ENCODE results near the gene HOXD12.

The HOXD12 gene

DNA sequence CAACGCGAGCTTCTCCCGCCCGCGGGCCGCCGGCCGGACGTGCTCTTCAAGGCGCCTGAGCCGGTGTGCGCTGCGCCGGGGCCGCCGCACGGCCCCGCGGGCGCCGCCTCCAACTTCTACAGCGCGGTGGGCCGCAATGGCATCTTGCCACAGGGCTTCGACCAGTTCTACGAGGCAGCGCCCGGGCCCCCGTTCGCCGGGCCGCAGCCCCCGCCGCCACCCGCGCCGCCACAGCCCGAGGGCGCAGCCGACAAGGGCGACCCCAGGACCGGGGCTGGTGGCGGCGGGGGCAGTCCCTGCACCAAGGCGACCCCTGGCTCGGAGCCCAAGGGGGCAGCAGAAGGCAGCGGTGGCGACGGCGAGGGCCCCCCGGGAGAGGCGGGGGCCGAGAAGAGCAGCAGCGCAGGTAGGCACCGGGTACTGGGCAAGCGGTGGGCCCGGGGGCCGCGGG is 8.2 kb downstream of the HOXD12 start:
- no peak for DNase-seq

DNA sequence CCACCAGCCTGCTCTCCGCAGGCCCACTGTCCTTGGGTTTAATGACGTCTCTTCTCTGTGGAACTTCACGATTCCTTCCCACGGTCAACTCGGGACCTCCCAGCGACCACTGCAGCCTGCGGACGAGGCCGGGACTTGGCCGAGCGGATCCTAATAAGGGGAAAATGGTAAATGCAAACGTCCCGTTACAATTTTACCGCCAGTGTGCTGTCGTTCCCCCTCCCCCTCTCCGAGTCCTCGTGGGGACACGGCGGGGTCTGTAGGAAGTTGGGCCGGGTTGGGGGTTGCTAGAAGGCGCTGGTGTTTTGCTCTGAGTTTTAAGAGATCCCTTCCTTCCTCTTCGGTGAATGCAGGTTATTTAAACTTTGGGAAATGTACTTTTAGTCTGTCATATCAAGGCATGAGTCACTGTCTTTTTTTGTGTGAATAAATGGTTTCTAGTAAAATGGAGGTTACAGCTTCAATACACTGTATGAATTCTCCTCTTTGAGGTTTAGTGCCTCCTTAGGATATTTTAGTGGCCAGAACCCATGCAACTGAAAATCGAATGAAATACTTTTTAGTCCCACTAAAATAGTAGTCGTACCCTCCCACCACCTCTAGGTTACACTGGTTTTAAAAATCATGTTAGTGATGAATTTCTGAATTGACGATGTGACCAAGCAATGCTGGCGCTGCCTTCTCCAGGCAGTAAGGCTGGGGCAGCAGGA is 9.8 kb downstream of the HOXD12 start:
- no peak for DNase-seq

DNA sequence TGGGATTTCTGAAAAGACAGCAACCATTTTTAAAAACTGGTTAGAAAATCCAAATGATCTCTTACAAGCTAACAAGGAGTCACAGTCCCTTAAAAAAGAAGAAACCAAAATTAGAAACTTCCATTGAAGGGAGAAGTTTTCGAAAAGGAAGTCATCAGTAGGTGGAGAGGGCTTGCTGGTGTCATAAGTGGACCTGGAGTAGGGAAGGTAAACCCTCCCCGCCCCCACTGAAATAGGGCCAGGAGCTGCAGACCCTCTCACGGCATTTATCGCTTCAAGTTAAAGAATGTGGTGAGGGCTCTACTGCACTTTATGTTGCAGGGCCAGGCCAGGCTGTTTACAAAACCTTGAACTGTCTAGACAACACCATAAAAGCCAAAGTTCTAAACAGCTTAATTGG is 10.4 kb downstream of the HOXD12 start:
- DNase-seq: no peak

DNA sequence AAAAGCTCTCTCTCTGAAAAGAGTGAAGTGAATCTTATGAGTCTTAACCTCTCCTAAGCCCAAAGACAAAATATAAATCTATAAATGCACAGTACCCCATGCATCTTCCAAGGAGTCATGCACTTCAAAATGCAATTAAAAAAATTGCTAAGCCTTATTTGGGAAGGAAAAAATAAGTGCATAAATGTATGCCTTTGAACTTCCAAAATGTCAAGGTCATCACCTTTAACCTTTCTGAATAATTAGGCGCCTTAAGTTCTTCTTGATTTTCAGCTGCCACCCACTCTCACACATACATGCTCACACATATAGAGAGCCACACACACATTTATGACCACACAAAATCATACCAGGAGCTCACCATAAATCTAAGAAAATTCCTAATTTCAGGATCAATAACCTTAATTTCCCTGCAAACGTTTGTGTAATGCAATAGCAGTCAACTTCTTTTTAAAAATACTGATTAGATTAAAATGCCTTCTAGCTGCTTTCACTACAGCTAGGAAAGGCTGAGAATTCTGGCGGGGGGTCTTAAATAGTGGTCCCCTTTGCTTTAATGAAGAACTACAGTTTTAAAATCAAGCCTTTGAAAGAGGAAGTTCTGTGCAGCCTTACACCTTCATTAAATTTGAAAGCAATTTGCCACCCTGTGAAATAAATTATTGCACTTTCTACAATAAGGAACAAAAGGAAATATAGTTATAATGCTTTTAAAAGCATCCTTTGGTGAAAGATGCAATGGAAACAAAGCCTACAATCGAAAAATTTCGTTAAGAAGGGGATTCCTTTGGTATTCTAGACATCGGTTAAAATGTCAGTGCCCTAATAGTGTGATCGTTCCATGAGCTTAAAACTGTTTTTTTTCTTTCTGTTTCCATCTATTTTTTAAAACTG is 11.1 kb downstream of the HOXD12 start:
- no peak for DNase-seq

DNA sequence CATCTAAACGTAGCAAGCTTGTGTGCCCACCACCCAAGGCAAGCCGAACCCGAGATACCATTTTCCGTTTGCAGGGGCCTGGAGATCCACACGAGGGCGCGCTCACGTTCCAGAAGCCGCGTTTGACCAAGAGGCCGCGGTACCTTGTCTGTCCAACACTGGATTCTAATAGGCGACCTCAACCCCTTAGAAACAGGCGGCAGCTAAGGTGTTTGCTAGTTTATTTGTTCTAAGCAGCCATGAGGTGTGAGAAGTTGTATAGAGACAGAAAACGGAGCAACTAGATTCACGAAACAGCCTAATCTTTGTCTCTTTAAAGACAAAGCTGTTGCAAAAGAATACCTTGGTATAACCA is 11.7 kb downstream of the HOXD12 start:
- DNase-seq: no peak

DNA sequence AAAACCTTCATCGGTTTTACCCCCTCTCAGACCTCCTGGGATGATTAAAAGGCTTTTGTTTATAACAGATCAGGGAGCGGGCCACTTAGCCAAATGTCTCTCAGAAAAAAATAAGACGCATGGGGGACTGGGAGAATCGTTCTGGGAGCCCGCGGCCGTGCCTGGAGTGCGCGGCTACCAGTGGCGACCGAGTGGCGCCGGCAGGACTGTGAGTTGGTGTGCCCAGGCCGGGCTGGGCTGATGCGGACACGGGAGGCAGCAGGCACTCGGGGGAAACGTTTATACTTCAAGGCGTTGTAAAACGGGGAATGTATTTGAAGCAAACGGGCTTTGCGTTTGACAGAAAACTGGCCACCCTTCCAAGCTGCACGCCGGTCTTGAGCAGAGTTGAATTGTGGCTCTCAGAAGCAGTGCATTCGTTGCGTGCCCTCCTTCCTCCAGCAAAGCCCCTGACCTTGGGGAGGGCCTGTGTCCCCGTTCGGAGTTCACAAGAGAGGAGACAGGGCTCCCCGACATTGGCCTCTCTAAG is 12.3 kb downstream of the HOXD12 start:
- no peak for DNase-seq

DNA sequence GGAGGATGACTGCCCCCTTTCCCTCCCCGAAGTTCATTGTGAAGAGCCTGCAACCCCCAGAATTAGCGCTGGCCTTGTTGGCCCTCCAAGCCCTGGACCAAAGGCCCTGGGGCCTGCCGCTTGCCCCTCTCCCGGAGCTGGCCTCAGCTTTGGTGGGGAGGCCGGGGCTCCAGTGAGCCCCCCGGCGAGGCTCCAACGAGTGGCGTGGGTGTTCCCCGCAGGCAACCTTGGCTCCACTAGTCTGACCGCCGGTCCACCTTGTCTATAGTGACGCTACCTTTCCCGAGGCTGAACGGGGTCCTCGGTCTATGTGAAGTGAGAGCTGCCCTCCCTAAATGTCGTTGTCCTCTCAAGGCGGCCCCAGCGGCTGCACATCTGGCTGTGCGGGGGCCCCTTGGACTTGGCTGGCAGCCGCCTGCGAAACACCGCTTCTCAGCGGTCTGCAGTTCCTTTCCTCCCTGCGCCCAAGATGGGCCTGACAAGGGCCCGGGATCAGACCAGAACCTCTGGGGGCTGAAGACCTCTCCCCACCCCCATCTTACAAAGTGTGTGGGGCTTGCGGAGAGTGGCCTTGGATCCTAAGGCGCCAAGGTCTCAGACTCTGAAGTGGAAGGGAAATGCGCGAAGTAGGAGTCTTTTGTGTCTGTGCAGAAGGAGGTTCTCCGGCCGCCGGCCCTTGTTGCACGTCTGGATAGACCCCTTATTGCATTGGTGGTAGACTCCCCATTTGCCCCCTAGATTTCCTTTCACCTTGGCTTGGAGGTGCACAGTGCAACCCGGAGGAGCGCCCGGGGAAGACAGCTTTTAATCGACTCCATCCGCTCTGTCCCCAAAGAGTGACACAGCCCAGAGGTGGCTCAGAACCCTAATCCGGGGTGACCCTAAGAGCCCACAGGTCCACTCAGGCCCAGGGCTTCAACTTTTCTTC is 13.0 kb downstream of the HOXD12 start:
- DNase-seq: no peak

DNA sequence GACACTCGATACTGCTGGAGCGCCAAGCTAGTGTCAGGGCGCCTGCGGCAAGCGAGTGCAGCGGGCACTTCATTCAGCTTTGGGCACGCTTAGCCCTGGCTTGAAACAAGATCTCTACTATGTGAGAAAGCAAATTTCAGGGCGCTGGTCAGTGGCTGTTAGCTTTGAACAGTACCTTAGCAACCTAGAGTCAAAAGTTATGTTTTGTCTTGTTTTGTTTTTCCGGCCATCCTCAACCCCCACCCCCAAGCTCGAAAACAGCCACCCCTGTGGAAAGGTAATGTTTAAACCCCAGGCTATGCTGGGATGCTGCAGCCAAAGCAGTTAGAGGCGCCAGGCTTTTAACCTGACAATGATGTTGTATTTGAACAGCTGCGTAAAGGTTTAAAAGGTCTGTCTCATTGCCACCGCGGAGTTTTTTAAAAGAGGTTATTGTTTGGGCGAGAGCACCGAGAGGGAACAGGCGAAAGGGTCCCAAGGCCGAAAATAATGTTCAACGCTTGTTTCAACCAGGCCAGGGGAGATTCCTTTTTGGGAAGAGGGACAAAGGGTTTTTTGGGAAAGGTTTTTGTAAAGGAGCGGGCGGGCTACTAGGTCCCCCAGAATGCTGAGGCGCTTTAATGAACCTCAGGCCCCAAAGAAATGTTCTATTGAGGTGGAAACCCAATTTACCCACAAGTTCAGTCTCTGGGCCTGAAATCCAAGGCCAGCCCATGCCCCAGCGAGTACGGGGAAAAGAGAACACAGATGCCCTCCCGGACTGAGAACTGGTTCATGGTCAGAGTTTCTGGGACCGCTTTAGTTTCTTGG is 14.7 kb downstream of the HOXD12 start:
- DNase-seq: no peak

DNA sequence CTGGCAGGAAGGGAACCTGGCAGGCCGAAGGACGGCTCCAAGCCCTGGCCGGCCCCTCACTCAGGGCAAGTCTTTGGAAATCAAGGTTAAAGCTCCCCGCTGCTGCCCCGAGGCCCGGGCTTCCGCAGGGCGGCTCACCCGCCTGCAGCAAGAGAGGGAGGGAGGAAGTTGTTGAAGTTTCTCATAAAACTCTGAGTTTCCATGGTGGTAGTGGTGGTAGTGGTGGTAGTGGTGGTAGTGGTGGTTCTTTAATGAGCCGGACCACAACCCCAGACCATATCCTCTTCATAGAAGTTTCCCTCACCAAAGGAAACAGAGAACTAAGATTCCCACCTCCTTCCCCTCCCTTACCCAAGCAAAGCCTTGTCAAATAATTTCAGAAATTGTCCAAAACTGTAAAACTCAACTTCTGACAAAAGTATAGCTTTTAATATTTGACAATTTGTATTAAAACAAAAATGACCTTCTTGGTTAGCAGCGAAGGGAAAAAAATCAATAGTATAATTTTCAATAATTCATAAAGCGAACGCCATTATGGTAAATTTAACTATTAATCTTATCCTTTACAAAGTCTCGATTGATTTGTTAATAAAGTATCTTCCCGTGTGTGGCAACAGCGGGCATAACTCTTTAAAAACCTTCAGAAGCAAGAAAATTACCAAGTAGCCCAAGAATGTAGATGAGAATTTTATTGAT is 15.5 kb downstream of the HOXD12 start:
- no peak for DNase-seq

DNA sequence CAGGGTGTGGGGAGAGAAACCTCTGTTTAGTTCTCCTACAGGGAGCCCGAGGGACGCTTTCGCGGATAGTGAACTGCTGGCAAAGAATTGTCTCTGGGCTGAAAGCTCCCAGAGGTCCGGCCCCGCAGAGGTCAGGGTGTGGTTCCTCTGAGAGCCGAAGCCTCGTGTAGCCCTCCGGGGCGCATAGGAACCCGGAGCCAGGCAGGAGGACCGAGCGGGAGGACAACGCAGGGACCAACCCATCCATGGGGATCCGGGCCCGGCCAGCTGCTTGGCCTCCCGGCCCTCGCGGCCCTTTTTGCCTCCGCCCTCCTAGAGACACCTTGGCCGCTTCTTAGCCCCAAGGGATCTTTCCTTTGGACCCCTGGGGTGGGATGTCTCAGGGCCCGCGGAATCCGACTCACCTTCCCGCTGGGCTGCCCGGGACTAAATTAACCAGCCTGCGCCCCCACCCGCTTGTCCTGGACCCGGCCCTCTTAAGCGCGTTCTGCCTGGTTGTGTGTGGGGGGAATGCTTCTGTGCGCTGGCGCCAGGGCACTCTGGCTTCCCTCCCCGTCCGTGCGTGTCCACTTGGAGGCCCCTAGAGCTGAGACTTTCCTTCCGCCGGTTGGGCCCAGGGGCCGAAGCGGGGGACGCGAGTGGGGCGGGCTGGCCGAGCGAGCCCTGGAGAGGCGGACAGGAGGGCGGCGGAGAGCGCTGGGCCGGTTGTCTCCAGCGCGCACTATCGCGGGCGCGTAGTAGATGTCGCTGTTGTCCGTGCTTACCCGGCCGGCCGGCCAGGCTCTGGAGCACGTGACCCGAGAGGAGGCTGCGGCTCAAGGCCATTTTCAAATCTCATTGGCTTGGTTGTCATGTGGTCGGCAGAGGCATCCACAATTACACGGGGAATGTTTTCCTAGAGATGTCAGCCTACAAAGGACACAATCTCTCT is 16.6 kb downstream of the HOXD12 start, which contains the start of gene HOXD10:
HOXD10 (plus strand) TSS at position 896 of the 931 bp plus-strand sequence. CDS start 56 bp downstream, outside the sequence.
- DNase-seq: no peak

DNA sequence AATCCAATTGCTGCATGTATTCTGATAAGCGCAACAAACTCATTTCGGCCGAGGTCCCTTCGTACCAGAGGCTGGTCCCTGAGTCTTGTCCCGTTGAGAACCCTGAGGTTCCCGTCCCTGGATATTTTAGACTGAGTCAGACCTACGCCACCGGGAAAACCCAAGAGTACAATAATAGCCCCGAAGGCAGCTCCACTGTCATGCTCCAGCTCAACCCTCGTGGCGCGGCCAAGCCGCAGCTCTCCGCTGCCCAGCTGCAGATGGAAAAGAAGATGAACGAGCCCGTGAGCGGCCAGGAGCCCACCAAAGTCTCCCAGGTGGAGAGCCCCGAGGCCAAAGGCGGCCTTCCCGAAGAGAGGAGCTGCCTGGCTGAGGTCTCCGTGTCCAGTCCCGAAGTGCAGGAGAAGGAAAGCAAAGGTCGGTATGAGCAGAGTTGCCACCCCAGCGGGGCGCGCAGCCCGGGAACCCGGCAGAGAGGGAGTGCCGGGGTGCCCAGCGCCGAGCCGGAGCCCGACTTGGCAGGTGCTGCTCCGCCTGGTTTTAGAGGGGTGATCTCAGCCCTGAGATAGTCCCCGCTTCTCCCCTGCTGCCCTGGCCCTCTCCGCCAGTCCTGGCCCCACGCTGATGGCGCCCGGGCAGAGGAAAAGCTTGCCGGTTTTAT is 17.7 kb downstream of the HOXD12 start:
- DNase-seq: no peak

DNA sequence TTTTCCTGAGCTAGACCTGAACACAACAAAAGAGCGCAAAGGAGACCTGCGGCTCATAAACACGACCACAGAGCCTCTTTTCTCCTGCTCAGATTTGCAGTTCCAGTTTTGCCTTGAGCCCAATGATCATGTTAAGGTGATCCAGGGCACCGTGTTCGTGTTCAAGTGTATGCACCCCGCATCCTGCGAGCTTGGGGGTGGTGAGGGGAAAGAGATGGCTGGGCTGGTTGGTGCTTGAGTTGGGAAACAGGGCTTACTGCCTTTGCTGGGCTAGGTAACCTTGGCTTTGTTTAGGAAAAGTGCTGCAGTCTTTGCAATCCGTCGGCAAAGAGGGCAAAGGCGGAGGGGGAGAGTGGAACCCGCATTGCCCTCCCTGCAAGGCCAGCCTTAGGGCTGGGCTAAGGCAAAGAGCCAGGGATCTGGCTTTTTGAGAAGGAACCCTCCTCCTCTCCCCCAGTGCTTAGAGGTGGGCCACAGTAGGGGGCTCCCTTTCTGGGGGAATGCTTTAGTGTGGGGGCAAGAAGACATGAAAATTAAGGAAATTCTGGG is 18.3 kb downstream of the HOXD12 start:
- no peak for DNase-seq

DNA sequence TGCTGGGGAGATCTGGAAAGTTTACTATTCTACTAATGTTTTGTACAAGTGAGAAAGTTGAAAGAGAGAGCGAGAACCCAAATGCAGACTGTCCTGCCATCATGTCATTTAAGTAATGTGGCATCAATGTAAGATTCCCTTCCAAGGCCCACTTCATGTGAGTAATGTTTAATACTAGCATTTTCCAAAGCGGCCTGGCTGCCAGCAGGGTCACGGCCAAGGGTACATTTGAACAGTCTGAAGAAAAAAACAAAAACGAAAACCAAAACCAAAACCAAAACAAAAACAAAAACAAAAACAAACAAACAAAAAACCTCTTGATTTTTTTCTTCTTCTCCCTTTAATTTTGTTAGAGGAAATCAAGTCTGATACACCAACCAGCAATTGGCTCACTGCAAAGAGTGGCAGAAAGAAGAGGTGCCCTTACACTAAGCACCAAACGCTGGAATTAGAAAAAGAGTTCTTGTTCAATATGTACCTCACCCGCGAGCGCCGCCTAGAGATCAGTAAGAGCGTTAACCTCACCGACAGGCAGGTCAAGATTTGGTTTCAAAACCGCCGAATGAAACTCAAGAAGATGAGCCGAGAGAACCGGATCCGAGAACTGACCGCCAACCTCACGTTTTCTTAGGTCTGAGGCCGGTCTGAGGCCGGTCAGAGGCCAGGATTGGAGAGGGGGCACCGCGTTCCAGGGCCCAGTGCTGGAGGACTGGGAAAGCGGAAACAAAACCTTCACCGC is 19.2 kb downstream of the HOXD12 start:
- no peak for DNase-seq

DNA sequence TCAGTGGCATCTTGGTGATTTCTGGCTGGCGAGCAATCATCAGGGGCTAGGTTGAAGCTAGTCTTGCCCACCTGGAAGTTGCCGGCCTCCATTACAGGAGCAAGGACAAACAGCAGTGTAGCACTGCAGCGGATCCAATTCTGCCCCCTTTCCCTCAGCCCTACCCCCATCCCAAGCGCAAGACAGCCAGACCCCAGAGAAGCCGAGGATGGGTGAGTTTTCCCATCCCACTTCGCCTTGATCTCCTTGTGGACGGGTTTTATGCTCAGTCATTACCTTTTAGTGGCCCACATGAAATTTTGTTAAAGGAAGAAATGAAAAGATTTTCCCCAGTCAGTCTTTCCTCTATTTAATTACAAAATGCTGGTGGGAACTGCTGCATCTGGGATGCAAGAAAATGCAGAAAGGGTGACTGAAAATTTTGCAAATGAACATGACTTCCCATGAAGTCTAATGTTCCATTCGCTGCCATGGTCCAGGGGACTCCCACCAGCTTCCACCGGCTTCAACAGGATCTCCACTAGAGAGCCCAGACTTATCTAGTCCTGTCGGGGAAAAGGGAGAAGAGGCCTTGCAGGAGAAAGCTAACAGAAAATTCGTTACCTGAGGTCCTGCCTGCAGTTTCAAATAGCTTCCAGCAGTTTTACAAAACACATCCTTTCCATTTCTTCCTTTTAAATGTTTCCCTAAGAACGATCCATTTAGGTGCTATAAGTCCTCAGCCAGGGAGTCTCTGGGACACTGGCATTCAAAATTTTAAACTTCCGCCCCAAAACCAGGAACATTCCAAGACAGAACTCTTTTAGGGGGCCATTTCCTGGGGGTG is 21.0 kb downstream of the HOXD12 start:
- DNase-seq: no peak

DNA sequence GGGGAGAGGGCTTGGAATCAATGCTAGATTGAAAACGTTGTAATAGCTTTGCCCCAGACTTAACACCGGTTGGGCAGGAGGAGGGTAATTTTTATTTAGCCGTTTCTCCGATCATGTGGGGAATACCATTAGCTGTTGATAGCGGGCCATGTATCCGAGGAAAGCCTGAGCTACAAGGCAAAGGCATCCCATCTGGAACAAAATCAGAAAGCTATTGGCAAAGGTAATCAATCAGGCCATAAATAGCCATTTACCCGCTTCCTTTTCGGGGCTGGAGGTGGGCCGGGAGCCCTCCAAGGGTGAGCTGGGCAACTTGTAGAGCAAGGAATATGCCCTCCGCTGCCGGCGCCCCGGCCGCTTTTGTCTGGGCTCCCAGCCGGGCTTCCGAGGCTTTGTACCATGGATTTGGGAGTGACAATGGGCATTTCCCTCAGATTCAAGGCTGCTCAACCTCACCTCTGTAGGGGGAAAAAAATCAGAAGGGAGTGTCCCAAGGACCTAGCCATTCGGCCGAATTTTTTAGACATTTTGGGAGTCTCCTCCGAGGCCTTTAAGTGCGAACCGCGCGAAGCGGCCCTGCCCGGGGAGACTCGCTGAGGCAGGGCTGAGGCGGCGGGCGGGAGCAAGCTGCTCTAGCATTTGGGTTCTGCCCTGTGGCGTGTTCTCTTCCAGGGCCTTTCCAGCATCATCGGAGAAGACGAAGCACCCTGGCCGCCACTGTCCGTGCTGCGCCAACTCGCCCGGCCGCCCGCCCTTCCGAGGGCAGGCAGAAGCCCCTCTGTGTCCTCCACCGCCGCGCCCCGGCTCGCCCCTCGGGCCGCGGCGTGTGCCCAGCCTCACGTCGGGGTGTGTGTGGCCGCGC is 21.8 kb downstream of the HOXD12 start:
- DNase-seq: no peak

DNA sequence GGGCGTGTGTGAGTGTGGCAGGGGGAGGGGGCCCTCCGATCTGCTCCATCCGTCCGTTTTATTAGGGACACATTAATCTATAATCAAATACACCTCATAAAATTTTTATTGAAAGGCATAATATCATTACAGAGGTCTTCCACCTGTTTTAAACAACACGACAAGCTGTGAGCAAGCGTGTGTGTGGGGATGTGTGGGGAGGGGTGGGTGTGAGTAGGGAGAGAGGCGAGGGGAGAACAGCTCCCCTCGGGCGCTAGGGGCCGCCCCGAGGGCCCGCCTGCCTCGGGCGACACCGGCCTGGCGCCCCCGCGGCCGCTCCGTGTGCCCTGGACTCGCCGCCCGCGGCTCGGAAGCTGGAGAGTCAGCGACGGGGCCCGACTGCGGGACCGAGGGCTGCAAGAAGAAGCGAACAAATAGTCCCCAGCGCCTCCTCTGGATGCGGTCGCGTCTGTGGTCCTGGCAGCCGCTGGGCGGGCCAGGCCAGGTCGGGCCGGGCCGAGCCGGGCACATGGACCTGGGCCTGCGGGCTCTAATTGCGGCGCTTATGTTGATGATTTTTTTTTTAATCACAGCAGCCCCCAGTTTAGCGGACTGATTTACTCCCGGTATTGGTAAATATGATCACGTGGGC is 22.6 kb downstream of the HOXD12 start:
- no peak for DNase-seq

Data from activated CD4-positive, alpha-beta T cell treated with anti-CD3 and anti-CD28 coated beads, Interleukin-2, amount 50 U/mL, for 48 hours (primary cell).